GM21390 (cell line): ENCODE data around the gene PPM1H.

Experiments used
- ATAC-seq: cut with Tn5 transposase; IDR thresholded peaks from one replicate; pipeline ENCODE4 v1.9.1; 2021; ENCODE audit not compliant: unreplicated experiment

Gene PPM1H

DNA sequence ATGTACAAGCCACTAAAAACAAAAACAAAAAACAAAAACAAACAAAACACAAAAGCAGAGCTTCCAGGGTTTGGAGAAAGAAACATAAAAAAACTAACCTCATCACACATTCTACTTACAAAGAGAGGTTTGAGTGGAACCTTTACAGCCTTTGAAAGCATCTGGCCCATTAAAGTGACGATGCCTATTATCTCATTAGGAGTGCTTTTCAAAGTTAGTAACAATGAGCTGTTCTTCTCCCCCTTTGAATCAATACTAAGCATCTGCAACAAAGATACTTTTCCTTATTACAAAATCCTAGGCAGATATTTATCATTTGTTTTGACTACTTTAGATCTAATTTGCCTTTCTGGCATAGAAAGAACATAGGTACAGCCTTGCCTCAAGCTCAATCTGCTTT, 217.3 kb downstream of the PPM1H start:
- no peak for ATAC-seq

DNA sequence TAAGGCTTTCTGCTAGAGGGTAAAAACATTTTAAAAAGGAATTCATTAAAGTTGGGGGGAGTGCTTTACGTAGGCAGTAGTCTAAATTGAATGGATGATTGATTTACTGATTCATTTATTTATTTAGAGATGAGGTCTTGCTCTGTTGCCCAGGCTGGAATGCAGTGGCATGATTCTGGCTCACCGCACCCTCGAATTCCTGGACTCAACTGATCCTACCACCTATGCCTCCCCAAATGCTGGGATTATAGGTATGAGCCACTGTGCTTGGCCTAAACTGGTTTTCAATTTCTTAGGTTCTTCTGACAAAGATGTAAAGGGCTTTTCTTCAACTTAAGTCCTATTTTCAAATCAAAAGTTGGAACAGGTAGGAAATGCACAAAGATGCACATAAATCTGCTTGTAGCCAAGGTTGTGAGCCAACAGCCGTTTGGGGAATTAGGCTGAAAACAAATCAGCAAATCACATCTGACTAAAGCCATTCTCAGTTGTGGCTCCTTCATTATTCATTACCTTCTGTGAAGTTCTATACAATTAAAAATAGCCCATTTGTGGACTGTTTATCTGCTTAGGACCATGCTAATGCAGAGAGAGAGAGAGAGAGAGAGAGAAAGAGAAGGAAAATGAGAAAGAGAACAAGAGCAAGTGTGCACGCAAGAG, 218.0 kb downstream of the PPM1H start:
- ATAC-seq = no peak

DNA sequence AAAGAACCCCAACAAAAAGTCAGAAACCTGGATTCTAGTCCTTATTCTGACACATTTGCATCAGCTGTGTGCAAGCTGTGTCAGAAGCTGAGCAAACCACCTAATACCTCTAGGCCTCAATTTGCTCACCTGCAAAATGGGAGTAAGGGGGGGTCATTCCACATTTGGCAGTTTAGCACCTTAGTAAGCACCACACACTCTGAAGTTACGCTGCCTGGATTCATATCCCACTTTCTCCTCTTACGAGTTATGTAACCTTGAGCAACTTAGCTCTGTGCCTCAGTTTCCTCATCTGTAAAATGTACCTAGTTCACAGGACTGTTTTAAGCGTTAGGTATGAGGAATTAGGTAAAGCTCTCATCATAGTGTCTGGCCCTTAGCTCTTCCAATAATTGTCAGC, 218.9 kb downstream of the PPM1H start:
- no peak for ATAC-seq

DNA sequence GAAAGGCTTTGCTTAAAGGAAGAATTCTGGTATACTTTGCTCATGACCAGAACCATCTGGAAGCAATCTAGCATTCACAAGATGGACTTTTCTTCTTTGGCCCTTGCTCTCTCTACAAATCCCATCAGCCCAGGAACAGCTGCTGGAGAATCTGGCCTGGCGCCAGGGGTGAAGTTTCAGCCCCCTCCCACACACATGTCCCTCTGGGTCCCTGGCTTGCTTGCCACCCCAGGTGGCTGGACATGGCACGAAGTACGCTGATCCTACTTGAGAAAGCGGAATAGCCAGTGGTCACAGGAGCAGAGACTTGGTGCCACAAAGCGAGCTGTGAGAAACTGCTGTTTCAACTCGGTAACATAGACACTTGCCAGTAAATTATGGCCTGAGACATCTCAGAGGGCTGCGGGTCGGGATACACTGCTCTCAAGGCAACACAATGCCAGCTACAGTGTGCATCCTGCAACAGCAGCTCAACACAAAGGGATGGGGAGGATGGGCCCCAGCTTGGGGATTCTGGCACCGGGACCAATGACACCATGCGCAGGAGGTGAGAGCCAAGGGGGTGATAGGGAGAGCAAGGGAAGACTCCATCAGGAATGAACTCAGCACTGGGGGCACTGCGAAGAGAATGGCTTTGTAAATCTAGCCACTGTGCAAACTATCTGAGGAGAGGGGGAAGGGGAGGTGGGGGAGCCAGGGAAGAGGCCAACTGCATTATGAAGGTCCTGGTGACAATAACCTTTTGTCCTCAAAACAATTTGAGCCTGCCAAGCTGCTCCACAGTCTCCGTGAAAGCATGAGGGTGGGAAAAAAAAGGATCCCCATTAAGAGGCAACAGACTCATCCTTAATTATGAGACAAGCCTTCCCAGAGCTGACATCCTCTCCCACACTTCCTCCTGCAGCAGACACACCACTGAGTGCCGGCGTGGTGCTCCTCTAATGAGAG, 219.9 kb downstream of the PPM1H start:
- ATAC-seq = no peak

DNA sequence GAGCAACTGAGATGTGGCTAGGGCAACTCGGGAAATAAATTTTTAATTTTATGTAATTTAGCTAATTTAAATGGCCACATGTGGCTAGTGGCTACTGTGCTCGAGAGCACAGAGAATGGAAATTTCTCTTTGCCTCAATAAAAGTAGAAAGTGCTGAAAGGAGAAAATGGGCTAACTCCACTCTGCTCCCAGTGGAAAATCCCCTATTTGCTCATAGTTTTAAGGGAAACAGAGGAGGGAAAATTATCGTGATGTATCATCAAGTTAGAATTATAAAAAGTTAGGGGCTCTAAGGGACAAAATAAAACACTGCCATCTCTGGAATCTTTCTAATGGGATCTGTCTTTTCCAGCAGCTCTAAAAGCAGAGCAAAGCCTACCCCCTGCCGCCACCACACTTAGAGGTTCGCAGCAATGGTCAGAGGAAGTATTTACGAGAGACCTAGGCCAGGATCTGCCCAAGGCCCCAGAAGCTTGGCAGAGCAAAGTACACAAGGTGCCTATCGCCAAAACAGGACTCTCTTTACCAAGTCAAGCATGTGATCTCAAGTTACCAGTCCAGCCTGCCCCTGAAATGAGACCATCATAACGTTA, 220.7 kb downstream of the PPM1H start:
- no peak for ATAC-seq

DNA sequence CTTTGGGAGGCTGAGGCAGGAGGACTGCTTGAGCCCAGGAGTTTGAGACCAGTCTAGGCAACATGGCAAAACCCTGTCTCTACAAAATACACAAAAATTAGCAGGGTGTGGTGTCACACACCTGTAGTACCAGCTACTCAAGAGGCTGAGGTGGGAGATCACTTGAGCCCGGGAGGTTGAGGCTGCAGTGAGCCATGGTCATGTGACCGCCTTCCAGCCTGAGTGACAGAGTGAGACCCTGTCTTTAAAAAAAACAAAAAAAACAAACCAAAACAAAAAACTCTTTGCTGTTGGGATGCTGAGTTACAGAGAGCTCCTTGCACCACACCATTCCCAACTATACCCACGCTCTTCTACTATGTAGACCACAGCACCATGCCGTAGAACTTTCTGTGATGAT, 221.2 kb downstream of the PPM1H start:
- ATAC-seq = no peak

DNA sequence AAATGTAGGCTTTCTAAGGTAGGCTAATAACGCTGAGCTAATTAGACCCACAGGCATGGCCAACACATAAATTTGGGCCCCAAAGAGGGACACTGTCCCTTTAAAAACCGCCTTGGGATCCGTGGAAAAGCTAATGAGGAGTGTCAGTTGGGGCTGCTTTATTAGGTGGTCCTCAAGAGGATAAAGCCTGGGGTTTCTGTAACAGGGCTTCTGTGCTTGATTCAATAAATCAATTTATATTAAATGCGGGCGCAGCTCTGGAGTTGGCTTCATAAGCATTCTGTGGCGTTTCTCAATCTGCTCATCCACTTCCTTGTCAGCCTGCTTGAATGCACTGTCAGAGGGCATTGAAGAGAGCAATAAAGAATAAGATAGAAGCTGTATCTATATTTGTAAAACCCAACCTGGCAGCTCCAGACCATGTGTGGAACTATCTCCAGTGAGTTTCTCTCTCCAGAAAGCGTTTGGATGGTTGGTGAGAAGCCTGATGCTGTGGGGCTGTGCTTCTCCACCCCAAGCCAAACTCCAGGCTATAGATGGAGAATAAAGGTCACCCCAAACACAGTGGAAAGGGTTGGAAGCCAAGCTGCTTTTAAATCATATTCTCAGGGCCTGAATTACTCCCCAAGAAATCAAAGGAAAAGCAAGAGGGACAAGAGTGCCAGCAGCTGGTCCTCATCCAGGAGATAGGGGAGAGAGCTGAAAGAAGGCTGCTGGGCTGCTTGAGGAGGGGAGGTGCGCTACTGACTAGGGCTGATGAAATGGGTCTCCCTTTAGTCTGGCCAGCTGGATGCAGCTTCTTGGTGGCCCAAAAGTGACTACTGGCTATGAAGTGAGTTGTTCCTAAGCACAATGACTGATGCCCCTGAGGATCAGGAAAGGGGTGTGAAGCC, 222.0 kb downstream of the PPM1H start:
- no peak for ATAC-seq

DNA sequence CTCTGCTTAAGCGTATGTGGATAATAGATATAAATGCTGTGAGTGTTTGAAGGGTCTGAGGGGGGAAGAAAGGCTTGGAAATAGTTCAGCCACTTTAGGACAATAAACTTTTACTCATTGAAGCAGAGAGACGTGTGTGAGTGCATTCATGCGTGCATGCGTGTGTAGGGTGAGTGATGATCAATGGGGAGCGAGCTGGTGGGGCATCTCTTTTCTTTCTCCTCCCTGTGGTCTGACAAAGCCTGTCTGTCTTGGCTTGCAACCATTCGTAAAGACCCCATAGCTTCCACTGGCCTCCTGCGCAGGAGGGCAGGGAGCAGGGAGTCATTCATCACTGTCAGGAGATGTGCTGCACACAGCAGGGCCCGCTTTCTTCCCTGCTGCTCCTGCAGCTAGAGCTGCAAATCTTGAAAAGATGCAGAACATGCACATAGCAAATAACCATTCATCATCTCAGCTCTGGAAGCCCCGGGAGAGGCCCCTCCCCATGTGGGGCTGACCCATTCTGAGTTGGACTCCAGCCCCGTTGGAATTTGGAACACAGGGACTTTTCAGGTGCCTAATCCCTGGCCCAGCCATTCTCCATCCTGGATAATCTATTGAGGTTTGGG, 223.2 kb downstream of the PPM1H start:
- ATAC-seq = no peak

DNA sequence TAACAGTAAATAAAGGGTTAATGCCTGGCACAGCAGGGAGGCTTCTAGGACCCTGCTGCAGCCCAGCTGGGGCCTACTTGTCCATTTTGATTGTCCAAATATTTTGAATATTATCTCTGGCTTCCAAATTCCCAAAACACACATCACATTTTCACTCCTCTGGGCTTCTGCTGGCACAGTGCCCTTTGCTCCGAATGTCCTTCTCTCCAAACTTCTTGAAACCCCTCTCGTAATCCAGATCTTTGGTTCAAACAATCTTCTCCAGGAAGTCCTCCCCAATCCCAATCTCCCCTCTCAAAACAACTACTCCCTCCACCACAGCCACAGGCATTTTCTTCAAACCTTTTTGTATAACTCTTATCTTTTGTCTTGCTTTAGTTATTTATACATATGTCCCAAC, 225.6 kb downstream of the PPM1H start:
- no peak for ATAC-seq

DNA sequence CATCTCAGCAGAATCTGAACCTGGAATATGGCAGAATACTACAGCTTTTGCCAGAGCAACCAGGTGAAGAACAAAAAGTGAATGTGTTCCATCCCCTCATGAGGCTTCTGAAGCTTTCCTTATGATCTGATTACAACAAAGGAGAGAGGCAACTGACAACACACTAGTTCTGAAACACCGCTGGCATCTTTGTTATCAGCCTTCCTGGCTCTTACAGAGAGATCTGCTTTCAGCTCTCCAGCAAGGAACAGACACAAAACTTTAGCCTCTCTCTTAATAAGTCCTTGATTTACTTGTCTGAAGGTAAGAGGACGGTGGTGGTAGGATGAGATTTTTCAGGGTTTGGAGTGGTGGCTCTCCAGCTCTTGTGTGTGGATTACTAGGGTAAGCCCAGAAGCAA, 227.0 kb downstream of the PPM1H start:
- ATAC-seq = no peak

DNA sequence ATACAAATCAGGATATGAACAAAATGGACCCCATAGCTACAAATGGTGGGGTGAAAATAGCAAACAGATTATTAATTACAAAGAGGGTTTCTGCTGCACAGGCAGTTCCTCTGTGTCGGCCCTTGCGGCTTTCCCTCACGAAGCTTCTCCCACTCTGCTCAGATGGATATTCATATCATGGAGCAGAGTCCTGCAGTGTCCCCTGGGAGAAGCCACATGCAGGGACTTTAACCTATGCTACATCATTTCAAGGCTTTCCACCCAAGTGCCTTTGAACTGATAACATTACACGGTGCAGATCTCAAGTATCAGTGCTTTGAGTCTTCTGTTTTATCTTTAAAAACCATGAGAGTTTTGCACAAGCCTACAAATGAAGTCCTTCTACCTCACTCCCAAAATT, 229.1 kb downstream of the PPM1H start:
- ATAC-seq = no peak

DNA sequence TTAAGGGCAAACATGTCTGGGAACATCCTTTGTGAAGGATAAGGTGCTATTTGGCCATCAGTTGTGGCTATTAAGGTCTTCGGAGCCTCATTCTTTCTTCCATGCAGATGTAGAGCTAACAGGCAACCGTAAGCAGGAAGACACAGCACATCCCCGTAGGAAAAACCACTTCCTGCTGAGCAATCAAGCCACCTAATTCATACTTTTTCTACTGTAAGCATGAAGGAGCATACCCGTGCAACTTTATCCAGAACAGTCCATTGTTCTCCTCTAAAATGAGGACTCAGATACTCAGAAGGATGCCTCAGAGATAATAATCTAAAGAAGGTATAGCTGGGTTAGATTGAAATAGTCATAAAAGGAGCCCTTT, 232.0 kb downstream of the PPM1H start:
- no peak for ATAC-seq

DNA sequence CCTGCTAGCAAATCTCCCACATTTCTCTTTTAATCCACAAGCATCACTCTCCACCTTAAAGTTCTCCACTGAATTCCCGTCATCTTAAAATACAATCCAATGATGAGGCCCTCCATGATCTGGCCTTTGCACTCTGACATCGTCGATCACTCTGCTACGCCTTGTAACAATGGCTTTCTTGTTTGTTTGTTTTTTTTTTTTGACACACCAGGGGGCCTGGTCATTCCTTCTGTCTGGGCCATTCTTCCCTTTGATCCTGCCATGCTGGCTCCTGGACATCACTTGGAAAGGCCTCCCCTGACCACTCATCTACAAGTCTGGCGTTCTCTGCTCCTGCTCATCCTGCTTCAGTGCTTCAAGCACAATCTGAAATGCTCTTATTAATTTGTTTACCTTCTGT, 233.5 kb downstream of the PPM1H start:
- ATAC-seq = no peak

DNA sequence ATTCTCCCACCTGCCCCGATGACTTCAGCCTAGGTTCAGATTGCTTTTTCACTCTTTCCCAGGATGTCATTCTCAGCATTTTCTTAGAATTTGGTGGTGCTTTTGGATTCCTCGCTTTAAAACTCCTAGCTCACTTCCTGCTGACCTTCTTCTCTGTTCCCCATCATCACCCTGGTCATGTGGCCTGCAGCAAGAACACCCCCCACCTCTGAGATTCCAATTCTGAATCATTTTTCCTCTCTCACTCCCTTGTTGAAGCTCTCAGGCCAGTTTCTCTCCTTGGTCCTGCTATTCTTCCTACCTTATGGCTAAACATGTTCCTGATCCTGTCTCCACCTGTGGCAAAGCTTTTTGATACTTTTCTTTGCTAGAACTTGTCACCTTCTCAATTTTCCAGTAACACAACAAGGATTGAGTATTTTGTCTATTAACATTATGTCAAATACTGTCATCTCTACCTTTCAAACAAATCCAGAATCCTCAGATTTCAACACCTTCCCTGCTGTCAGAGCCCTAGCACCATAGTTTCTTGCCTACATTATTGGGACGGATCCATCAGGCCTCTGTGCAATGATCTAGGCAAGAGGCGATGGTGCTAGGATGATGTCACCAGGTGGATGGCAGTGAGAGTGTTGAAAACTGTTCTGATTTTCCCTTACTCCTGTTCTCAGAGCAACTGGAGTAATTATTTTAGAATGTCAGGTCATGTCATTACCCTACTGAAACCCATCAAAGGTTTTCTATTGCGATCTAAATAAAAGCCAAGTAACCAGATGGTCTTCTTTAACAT, 234.7 kb downstream of the PPM1H start:
- ATAC-seq = no peak

DNA sequence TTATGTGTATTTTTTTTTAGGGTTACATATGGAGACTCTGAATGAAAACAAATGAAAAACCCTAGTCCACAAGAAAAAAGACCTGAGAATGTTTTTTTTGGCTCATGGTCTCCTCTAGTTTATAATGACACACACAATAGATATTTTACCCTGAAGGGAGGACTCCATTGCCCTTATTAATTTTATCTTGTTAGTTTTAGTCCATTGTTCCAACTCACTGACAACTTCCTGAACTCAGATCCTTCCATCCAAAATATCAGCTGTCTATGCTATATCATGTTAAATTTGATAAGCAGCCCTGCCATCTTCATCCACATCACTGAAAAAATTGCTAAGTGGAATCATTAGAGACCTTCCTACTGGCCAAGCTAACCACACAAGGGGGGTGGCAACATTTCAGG, 236.2 kb downstream of the PPM1H start:
- ATAC-seq = no peak

DNA sequence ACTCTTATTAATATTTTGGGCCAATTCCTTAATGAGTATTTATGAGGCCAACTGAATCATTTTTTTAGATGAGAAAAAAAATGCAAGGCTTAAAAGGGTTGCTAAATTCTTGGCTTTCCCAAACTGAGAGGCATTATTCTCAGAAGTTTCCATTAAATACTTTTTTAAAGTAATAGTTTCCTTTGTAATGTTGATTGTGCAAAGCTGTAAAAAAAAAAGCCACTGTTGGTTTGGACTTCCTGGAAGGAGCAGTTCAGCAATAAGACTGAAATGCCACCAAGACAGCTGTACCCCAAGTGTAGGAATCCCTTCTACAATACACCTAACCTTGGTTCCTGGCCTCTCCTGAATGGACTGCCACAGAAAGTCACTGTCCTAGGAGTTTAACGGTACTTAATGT, 237.1 kb downstream of the PPM1H start:
- ATAC-seq = no peak

DNA sequence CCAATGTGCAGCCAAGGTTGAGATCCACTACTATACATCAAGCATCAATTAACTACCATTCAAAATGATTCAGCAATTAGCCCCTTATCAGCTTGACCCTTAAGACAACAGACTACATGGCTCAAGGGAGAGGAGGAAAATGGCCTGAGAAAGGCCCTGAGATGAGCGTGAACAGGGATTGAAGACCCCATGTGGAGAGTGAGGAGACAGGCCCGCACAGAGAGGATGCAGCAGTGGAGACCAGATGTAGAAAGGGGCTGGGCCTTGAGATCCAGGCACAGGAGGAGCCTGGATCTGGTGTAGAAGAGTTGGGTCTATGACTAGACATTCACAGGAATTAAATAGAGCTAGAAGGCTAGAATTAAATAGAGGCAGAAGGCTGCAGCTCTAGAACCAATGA, 239.3 kb downstream of the PPM1H start:
- ATAC-seq = no peak

DNA sequence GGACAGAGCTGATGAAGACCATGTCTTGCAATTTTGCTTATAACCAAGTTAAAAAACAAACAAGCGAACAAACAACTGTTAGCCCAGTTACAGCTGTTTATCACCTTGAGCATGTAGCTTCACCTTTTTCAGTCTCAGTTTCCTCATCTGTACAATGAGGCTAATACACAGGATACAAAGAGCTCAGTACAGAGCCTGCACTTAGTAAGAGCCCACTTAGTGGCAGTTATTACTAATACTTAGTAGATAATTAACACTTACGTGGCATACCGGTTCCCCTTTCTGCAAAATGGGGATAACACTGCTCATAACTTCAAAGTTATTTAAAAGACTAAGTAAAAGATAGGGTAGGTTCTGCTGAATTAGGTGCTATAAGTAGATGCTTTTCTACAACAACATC, 240.3 kb downstream of the PPM1H start:
- ATAC-seq = peak; percentile 77

DNA sequence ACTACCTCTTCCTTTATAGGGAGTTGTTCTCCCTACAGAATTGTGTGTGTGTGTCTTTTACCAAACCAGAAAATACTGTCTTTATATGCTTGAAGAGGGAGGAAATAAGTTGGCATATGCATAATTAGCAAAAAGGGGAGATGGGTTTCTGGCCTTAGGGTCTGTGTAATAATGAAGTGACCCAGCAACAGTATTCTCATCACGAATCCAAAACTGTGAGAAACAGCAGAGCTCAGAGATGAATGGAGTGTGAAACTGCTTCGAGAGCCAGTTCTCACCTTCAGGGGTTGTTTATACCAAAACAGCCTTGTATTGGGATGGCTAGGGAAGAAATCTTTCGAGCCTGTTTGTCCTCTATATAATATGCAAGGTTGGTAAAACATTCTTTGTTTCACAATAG, 240.8 kb downstream of the PPM1H start:
- ATAC-seq = peak; percentile 12
